Right cardiac atrium (tissue), 5 donors: ENCODE results near the gene PLEKHG5. TPM values are rescaled to one million over a fixed set of nuclear protein-coding genes. Genes with fewer than 3 reads are reported as not detected.

Experiments used
- ATAC-seq, 2 donors: fragments of 200-7000 bp; cut with Tn5 transposase; one replicate each; pipeline versions ENCODE4 v1.8.0 to v1.9.1; 2020; ENCODE audit warnings: moderate library complexity in 2 of 2, mild to moderate bottlenecking in 1 of 2
- DNase-seq, 3 donors: peaks; one replicate each; pipeline ENCODE4 v3.0.0-alpha.2; 2020
- H3K27ac ChIP-seq: one replicate; pipeline ENCODE4 v1.5.1; 2013; ENCODE audit warnings: mild to moderate bottlenecking, low read length, control low read depth, moderate library complexity
- H3K27me3 ChIP-seq: one replicate; pipeline ENCODE4 v1.6.1; 2013; ENCODE audit not compliant: control insufficient read depth, insufficient read depth
- H3K4me1 ChIP-seq: one replicate; pipeline ENCODE4 v1.6.1; 2013; ENCODE audit warnings: low read length; ENCODE audit not compliant: control insufficient read depth, insufficient read depth
- H3K4me3 ChIP-seq: one replicate; pipeline ENCODE4 v1.5.1; 2013; ENCODE audit warnings: low read length, control low read depth
- H3K9me3 ChIP-seq: one replicate; pipeline ENCODE4 v1.6.1; 2013; ENCODE audit warnings: low read length; ENCODE audit not compliant: control insufficient read depth
- WGBS: extraction: QIAGEN DNeasy Blood & Tissue Kit; methylation state at CpG from one replicate; pipeline ENCODE4 v1.1.7; 2013; 5-methylcytosine and 5-hydroxymethylcytosine counted together
- intact Hi-C, 4 donors: fragments of 100-400 bp; cut with DNase I; formaldehyde crosslinking; loops; one replicate each; pipeline versions ENCODE4 v1.11.0 to v1.14.0; 2022 to 2023
- polyA plus RNA-seq: library from polyadenylated mRNA; stranded (reverse); fragments of 200-250 nt; gene quantifications from one replicate; pipeline ENCODE4 v1.2.3, GENCODE V29; 2013
- total RNA-seq, 4 donors: library from RNA; stranded (reverse); fragmentation: NEBNext Ultra II Directional; extraction: Animal tissue kit (Norgen Biotek cat#: 25700); gene quantifications; one replicate each; pipeline ENCODE4 v1.2.1, GENCODE V29; 2021
- donor health status: healthy with polysubstance abuse.
- donor health status: DM: no; HTN: yes; CAD: no.
- donor health status: DM: no; HTN: no; CAD: no.
- donor health status: DM: no; HTN: yes; CAD: no; lungs with severe emphysema.
- donor health status: DM: yes; HTN: yes; CAD: no.

The PLEKHG5 gene
- total and polyA plus RNA-seq, 5 donors = 7.0 to 9.9 (median 8.7) TPM

DNA sequence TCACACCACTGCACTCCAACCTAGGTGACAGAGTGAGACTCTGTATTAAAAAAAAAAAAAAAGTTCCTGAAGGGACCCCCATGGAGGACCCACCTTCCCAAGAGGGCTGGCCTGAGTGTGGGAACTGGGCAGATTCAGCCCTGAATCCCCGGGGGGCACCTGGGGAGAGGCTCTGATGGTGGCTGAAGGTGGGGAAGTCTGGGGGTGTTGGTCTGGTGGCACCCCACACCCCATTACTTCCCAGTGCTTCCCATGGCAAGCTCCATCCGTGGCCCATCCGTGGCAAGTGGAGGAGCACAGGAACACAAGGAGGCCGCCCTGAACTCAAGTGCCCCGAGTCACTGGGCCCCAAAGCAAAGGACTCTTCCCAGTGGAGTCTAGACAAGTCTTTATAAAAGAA, 24.7 kb downstream of the PLEKHG5 start:
- no peaks in the 10 kb centered on the region for H3K9me3 ChIP-seq
- DNase-seq = no peak
- H3K4me3 ChIP-seq = no peak overlapping the region
- no peaks in the 10 kb centered on the region for H3K27me3 ChIP-seq
- H3K4me1 ChIP-seq = no peaks in the 10 kb centered on the region
- no peak for ATAC-seq
- 93% methylated on average over 5 of the region's 5 CpGs for WGBS
- intact Hi-C loops = no loop called here
- no peak overlapping the region for H3K27ac ChIP-seq

- no peak within 1 kb of the TSS for H3K27ac ChIP-seq
- DNase-seq (no peak), ATAC-seq (no peak)
- no peaks in the 10 kb centered on the region for H3K4me1 ChIP-seq
- no peaks in the 10 kb centered on the region for H3K9me3 ChIP-seq
- H3K27me3 ChIP-seq = no peaks in the 10 kb centered on the region
- intact Hi-C loops = no loop called here
- H3K4me3 ChIP-seq = no peak within 1 kb of the TSS
- WGBS = 34% methylated on average over 43 of the region's 43 CpGs
Observed at GRCh38 chr1:6466023-6466422, 25.4 kb downstream of the PLEKHG5 start, which contains the start of gene TNFRSF25. TNFRSF25 (minus strand) TSS chr1:6466173; CDS start chr1:6466107, 66 bp downstream.

- ATAC-seq (no peak), DNase-seq (no peak)
- Histone ChIP-seq H3K4me3 (no peak overlapping the region), H3K9me3 (no peaks in the 10 kb centered on the region), H3K27me3 (no peaks in the 10 kb centered on the region), H3K4me1 (no peaks in the 10 kb centered on the region), H3K27ac (no peak overlapping the region)
- intact Hi-C loops = no loop called here
- 54% methylated on average over 21 of the region's 21 CpGs for WGBS
Observed at GRCh38 chr1:6465461-6466005, 25.9 kb downstream of the PLEKHG5 start.

DNA sequence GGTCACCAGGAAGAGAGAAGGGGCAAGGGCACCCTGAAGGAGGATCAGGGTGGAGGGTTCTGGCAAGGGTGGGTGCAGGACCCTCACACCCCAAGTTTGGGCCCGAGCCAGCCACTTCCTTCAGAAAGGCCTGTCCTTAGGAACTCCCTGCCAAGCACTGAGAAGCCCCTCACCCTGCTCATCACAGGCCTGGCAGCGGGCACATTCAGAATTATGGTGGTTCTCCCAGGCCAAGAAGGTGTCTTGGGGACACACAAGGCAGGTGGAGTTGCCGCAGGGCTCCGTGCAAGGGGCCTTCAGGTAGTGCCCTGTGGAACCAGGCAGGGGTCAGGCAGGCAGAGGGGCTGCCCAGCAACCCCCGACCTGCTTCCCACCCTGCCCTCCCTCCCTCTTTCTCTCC, 26.6 kb downstream of the PLEKHG5 start:
- ATAC-seq (no peak), DNase-seq (no peak)
- H3K4me1 ChIP-seq = no peaks in the 10 kb centered on the region
- no peaks in the 10 kb centered on the region for H3K27me3 ChIP-seq
- no peak overlapping the region for H3K4me3 ChIP-seq
- no peak overlapping the region for H3K27ac ChIP-seq
- H3K9me3 ChIP-seq = no peaks in the 10 kb centered on the region
- intact Hi-C loops = no loop called here
- WGBS = 87% methylated on average over 5 of the region's 5 CpGs

GRCh38 chr1:6464514-6464836, 27.0 kb downstream of the PLEKHG5 start:
- no peaks in the 10 kb centered on the region for H3K27me3 ChIP-seq
- no peaks in the 10 kb centered on the region for H3K9me3 ChIP-seq
- H3K4me1 ChIP-seq = no peaks in the 10 kb centered on the region
- peak; percentile 45 to 49 for ATAC-seq
- H3K4me3 ChIP-seq = no peak overlapping the region
- intact Hi-C loops = no loop called here
- peak; percentile 67 to 89 (median 84) for DNase-seq
- WGBS = 72% methylated on average over 7 of the region's 7 CpGs
- H3K27ac ChIP-seq = no peak overlapping the region

DNA sequence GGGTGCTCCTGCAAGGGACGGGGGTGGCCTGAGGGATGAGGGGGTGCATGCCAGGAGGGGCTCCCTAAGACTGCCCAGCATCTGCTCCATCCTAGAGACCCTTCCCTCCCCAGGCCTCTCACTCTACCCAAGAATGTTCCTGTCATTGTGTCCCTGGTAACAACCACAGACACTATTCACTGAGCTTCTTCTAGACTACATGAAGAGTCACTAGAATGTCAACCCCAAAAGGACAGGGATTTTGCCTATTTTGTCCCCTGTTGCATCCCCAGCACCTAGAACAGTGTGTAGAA, 28.4 kb downstream of the PLEKHG5 start:
- H3K4me1 ChIP-seq = no peaks in the 10 kb centered on the region
- H3K9me3 ChIP-seq = no peaks in the 10 kb centered on the region
- intact Hi-C loops = no loop called here
- ATAC-seq = no peak
- no peaks in the 10 kb centered on the region for H3K27me3 ChIP-seq
- no peak overlapping the region for H3K27ac ChIP-seq
- no peak for DNase-seq
- WGBS = 77% methylated on average over 1 of the region's 1 CpG
- H3K4me3 ChIP-seq = no peak overlapping the region

- intact Hi-C loops = no loop called here
- whole genome bisulfite sequencing = 85% methylated on average over 13 of the region's 13 CpGs
- Histone ChIP-seq H3K9me3 (no peaks in the 10 kb centered on the region), H3K4me3 (no peak overlapping the region), H3K27ac (no peak overlapping the region), H3K4me1 (no peaks in the 10 kb centered on the region), H3K27me3 (no peaks in the 10 kb centered on the region)
- no peak for ATAC-seq
- peak in 2 of 3 donors; percentile 69 to 71 for DNase-seq
Observed at GRCh38 chr1:6462412-6463119, 28.9 kb downstream of the PLEKHG5 start.

- H3K27me3 ChIP-seq = no peaks in the 10 kb centered on the region
- DNase-seq (peak in 1 of 3 donors; percentile 62), ATAC-seq (no peak)
- H3K4me1 ChIP-seq = no peaks in the 10 kb centered on the region
- no peak overlapping the region for H3K27ac ChIP-seq
- H3K4me3 ChIP-seq = no peak overlapping the region
- intact Hi-C loops = no loop called here
- no peaks in the 10 kb centered on the region for H3K9me3 ChIP-seq
- WGBS = 76% methylated on average over 48 of the region's 48 CpGs
Observed at GRCh38 chr1:6461538-6462411, 29.7 kb downstream of the PLEKHG5 start.

- peak in 1 of 2 donors; percentile 33 for ATAC-seq
- 59% methylated on average over 40 of the region's 40 CpGs for WGBS
- intact Hi-C loops = no loop called here
- no peaks in the 10 kb centered on the region for H3K9me3 ChIP-seq
- no peaks in the 10 kb centered on the region for H3K4me1 ChIP-seq
- DNase-seq = peak in 2 of 3 donors; percentile 78 to 79
- peak overlapping the region; percentile 14 for H3K4me3 ChIP-seq
- no peaks in the 10 kb centered on the region for H3K27me3 ChIP-seq
- no peak overlapping the region for H3K27ac ChIP-seq
Observed at GRCh38 chr1:6461051-6461530, 30.4 kb downstream of the PLEKHG5 start.

- no peaks in the 10 kb centered on the region for H3K9me3 ChIP-seq
- H3K27ac ChIP-seq = no peak overlapping the region
- DNase-seq = peak in 2 of 3 donors; percentile 69 to 71
- intact Hi-C loops = no loop called here
- H3K4me3 ChIP-seq = peak overlapping the region; percentile 14
- ATAC-seq = peak in 1 of 2 donors; percentile 4
- WGBS = 18% methylated on average over 39 of the region's 39 CpGs
- H3K27me3 ChIP-seq = no peaks in the 10 kb centered on the region
- H3K4me1 ChIP-seq = no peaks in the 10 kb centered on the region
Observed at GRCh38 chr1:6460301-6461050, 31.0 kb downstream of the PLEKHG5 start.
